Fibroblast of lung (primary cell): ENCODE measurements around the gene SLC39A7.

Experiments
- CTCF ChIP-seq, 2 donors: IDR thresholded peaks in 1 of 2; conservative IDR thresholded peaks in 1 of 2; 1 replicate in 1 of 2; 2 replicates in 1 of 2; pipeline ENCODE4 v1.5.1; 2011 to 2012; ENCODE audit warnings: low read length in 2 of 2, control low read depth in 1 of 2, inconsistent platforms in 1 of 2, low read depth in 1 of 2, mild to moderate bottlenecking in 1 of 2
- EZH2 ChIP-seq: IDR thresholded peaks from 2 replicates; pipeline ENCODE4 v1.5.1; 2012; ENCODE audit warnings: low read length, control low read depth, mild to moderate bottlenecking; ENCODE audit errors: missing control alignments

- TF ChIP-seq CTCF (conservative IDR thresholded peaks at IDR 0.05 in 1 of 2, IDR thresholded peaks at IDR 0.05 in 1 of 2; ENCODE audit: low read depth in 1 of 2, low read length in 2 of 2) (no peak), EZH2 (no peak)
These were observed 2.9 kb downstream of the SLC39A7 start for GRCh38 chr6:33203443-33204164.
